ENCODE data around the gene LRP8.

The LRP8 gene

GRCh38 chr1:53371851-53372250 lies 44.0 kb upstream of the LRP8 start:
- no peak for TF ChIP-seq CTCF (conservative IDR thresholded peaks at IDR 0.05)
- H3K27ac ChIP-seq, result no peak overlapping the region

- TF ChIP-seq CTCF (conservative IDR thresholded peaks at IDR 0.05), result no peak
- no peak overlapping the region for H3K27ac ChIP-seq
Measured at GRCh38 chr1:53371121-53371666, 43.3 kb upstream of the LRP8 start.

GRCh38 chr1:53370369-53370961 lies 42.6 kb upstream of the LRP8 start:
- H3K27ac ChIP-seq, result no peak overlapping the region
- no peak for TF ChIP-seq CTCF (conservative IDR thresholded peaks at IDR 0.05)

GRCh38 chr1:53369761-53370160 lies 41.9 kb upstream of the LRP8 start:
- no peak overlapping the region for H3K27ac ChIP-seq
- no peak for TF ChIP-seq CTCF (conservative IDR thresholded peaks at IDR 0.05)

GRCh38 chr1:53369034-53369750 lies 41.3 kb upstream of the LRP8 start:
- no peak overlapping the region for H3K27ac ChIP-seq
- no peak for TF ChIP-seq CTCF (conservative IDR thresholded peaks at IDR 0.05)

GRCh38 chr1:53368314-53369033 lies 40.6 kb upstream of the LRP8 start:
- no peak for TF ChIP-seq CTCF (conservative IDR thresholded peaks at IDR 0.05)
- no peak overlapping the region for H3K27ac ChIP-seq

Data from VCaP (cell line).